GM12892 (cell line): ENCODE results near the gene KLHL26.

Experiments
- POLR2A ChIP-seq: IDR thresholded peaks from 2 replicates; pipeline ENCODE4 v1.6.1; 2011; ENCODE audit warnings: low read depth, low read length, control low read depth
- TAF1 ChIP-seq: IDR thresholded peaks from 2 replicates; pipeline ENCODE4 v1.6.1; 2011; ENCODE audit warnings: low read depth, mild to moderate bottlenecking, control low read depth, low read length, borderline replicate concordance

GRCh38 chr19:18610245-18610555 lies 26.6 kb upstream of the KLHL26 start:
- TF ChIP-seq POLR2A (no peak), TAF1 (no peak)
